Bronchial epithelial cell (primary cell): Measurements from ENCODE around the gene NDUFAF3. TPM values are rescaled to one million over a fixed set of nuclear protein-coding genes. Genes with fewer than 3 reads are reported as not detected.

Source experiments
- DNase-seq: peaks from one replicate; pipeline ENCODE4 v3.0.0-alpha.2; 2010; ENCODE audit warnings: low read depth
- FAIRE-seq: peaks from 2 replicates; lab custom pipeline; 2011; peaks lifted over from hg19 to GRCh38; lab: Jason Lieb, UNC
- H3K27me3 ChIP-seq: 2 replicates; pipeline ENCODE4 v1.5.1; 2011; ENCODE audit warnings: low read length; ENCODE audit not compliant: control insufficient read depth, insufficient read depth
- H3K36me3 ChIP-seq: 2 replicates; pipeline ENCODE4 v1.5.1; 2011; ENCODE audit warnings: low read length; ENCODE audit not compliant: control insufficient read depth, insufficient read depth
- H3K4me3 ChIP-seq: 2 replicates; pipeline ENCODE4 v1.5.1; 2011; ENCODE audit warnings: mild to moderate bottlenecking, low read depth, low read length, control low read depth
- CTCF ChIP-seq: IDR thresholded peaks from 2 replicates; pipeline ENCODE4 v1.5.1; 2011; ENCODE audit warnings: mild to moderate bottlenecking, moderate library complexity, low read length, control low read depth, inconsistent platforms; ENCODE audit not compliant: insufficient read depth, severe bottlenecking
- total RNA-seq: library from RNA; depleted of rRNA; stranded (reverse); fragments of >200 nt; gene quantifications from 2 replicates; pipeline ENCODE4 v1.2.1, GENCODE V29; 2014

NDUFAF3 gene
- total RNA-seq, 1 donor from 2014 or later = 36.3 TPM

- H3K27me3 ChIP-seq = no peaks in the 10 kb centered on the region
- no peak for TF ChIP-seq CTCF
- H3K36me3 ChIP-seq = peaks cover 15% of the 10 kb centered on the region
- no peak for DNase-seq
- H3K4me3 ChIP-seq = no peak overlapping the region
- FAIRE-seq = no peak
Observed at GRCh38 chr3:49009396-49009795, 12.5 kb upstream of the NDUFAF3 start.

DNA sequence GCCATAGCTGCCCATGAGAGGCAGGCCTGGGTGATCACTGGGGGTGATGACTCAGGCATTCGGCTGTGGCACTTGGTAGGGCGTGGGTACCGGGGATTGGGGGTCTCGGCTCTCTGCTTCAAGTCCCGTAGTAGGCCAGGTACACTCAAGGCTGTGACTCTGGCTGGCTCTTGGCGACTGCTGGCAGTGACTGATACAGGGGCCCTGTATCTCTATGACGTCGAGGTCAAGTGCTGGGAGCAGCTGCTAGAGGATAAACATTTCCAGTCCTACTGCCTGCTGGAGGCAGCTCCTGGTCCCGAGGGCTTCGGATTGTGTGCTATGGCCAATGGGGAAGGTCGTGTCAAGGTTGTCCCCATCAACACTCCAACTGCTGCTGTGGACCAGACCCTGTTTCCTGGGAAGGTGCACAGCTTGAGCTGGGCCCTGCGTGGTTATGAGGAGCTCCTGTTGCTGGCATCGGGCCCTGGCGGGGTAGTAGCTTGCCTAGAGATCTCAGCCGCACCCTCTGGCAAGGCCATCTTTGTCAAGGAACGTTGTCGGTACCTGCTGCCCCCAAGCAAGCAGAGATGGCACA lies 9.4 kb upstream of the NDUFAF3 start:
- no peak for FAIRE-seq
- no peak for TF ChIP-seq CTCF
- Histone ChIP-seq H3K4me3 (no peak overlapping the region), H3K27me3 (no peaks in the 10 kb centered on the region), H3K36me3 (peaks cover 29% of the 10 kb centered on the region)
- DNase-seq = no peak

- Histone ChIP-seq H3K36me3 (peaks cover 29% of the 10 kb centered on the region), H3K27me3 (no peaks in the 10 kb centered on the region), H3K4me3 (no peak overlapping the region)
- no peak for FAIRE-seq
- no peak for DNase-seq
- no peak for TF ChIP-seq CTCF
Observed at GRCh38 chr3:49013113-49013737, 8.7 kb upstream of the NDUFAF3 start.

- DNase-seq (peak; percentile 43), FAIRE-seq (no peak)
- Histone ChIP-seq H3K4me3 (no peak overlapping the region), H3K36me3 (peaks cover 29% of the 10 kb centered on the region), H3K27me3 (no peaks in the 10 kb centered on the region)
- peak; percentile 80 for TF ChIP-seq CTCF
Observed at GRCh38 chr3:49013738-49014660, 7.9 kb upstream of the NDUFAF3 start.

DNA sequence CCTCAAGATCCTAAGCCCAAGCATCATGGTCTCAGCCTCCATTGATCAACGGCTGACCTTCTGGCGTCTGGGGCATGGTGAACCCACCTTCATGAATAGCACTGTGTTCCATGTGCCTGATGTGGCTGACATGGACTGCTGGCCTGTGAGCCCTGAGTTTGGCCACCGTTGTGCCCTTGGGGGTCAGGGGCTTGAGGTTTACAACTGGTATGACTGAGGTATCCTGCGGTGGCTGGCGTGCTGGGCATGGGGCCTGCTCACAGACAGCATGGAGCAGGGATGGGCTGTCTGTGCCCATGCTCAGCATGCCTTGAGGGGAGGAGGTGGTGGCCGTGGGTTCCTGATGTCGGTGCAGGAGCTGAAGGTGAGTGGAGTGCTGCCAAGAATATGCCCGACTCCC lies 6.8 kb upstream of the NDUFAF3 start:
- TF ChIP-seq CTCF = no peak
- Histone ChIP-seq H3K27me3 (no peaks in the 10 kb centered on the region), H3K4me3 (no peak overlapping the region), H3K36me3 (peaks cover 29% of the 10 kb centered on the region)
- DNase-seq (no peak), FAIRE-seq (no peak)
